SH-SY5Y (cell line): ENCODE measurements around the gene ANO9.
A peak's percentile ranks its signal among the peaks of the same experiment; 100 is the strongest.

Experiments
- GATA2 ChIP-seq: IDR thresholded peaks from 2 replicates; pipeline ENCODE4 v1.6.1; 2011; ENCODE audit warnings: mild to moderate bottlenecking, low read depth, low read length
- GATA3 ChIP-seq: IDR thresholded peaks from 2 replicates; pipeline ENCODE4 v1.6.1; 2011; ENCODE audit warnings: low read depth, mild to moderate bottlenecking, low read length, moderate library complexity

The ANO9 gene

DNA sequence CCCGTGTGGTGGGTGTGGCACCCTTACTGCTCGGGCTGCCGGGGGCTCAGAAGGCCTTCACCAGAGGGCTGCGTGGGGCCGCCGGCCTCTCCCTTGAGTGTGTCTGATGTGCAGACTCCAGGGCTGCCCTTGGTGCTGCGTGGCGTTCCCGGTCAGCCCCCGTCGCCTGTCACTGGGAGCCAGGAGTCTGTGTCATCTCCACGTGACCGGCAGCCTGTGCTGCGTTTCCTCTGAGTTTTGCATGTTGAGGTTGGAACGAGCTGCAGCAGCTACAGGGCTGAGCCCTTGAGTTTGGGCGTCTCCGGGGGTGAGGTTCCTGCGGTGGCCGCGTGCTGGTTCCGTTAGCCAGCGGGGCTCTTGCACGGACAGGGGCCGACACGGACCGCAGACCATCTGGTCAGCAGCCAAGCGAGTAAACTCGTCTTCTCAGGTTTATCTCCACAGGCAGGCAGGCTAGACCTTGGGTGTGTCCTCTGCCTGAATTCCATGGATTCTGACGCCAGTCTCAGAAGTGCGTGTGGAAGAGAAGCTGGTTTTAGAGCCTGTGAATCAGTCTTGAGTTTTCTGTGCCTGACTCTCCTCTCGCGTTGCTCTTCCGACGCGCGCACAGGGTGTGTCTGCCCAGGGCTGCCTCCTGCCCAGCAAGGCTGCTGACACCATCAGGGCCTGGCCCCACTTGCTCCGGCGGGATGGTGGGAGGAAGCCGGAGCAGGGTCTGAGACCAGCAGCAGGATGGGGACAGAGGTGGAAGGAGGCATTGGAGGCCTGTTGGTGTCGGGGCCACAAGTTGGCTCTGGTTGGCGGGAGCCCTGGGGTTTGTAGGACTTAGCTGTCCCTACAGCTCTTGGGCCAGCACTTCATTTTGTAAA is 18.8 kb upstream of the ANO9 start:
- TF ChIP-seq GATA3 (no peak), GATA2 (no peak)

DNA sequence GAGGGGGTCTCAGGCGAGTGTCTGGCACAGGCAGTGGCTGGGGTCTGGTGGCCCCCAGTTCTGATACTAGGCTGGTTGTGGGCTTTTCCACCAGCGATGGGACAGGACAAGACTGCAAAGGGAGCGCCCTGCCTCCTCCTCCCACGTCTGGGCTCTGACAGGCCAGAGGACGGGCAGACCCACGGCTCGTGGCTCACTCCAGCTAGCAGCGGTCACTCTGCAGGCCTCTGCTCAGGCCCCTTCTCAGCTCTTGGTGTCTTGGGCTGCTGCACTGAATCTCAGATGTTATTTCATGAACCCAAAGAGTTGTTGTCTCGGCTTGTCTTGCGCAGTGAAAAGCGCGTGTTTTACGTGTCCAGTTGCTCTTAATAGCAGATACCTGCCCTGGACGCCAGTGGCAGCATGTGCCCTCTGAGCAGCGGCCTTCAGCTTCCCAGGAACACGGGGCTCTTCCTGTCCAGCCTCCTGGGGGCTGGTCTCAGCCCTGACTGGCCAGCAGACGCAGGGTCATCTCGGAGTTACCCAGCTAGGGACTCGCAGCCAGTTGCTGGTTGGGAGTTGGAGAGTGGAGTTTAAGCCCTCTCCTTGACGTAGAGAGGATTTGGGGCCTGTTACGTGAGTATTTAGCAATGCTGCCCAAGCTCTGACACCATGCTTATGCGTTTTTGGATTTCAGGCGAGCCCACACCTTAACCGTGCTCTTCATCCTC is 17.9 kb upstream of the ANO9 start:
- TF ChIP-seq GATA2 (no peak), GATA3 (no peak)

DNA sequence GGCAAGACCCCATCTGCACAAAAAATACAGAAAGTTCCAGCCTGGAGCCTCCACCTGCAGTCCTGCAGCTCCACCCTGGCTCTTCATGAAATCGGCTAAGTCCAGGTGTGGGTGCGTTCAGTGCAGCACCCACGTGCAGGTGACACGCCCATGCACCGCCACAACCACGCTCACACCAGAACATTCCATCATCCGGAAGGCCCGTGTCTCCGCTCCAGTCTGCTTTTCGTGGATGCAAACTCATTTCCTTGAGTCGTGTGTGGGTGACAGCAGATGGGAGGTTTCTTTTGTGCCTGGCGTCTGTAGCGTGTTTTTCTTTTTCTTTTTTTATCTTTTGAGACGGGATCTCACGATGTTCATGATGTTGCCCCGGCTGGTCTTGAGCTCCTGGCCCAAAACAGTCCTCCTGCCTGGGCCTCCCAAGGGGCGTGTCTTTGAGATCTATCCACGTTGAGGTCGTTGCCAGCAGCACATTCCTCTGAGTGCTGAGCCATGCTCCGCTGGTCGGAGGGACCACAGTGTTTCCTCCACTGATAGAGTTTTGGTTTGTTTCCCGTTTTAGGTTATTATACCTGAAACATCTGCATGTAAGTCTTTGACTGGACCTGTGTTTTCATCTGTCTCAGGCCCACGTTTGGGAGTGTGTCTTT is 15.4 kb upstream of the ANO9 start:
- no peak for TF ChIP-seq GATA2
- TF ChIP-seq GATA3 = no peak

DNA sequence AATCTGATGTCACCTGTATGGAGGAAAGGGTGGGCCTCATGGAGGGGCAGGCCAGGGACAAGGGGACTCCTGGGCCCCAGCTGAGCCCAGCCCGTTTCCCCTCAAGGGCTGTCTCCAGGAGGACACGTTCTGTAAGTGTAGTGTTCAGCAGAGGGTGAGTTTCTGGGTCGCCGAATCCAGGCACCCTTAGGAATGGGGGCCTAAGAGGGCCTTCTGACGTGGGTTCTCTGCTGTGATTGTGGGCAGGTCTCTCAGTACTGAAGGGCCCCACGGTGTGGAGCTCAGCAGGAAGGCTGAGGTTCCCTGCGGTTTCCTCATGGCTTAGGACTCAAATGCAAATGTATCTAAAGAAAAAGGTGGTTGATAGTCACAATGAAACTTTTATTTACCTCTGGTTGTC is 14.7 kb upstream of the ANO9 start:
- no peak for TF ChIP-seq GATA3
- no peak for TF ChIP-seq GATA2

DNA sequence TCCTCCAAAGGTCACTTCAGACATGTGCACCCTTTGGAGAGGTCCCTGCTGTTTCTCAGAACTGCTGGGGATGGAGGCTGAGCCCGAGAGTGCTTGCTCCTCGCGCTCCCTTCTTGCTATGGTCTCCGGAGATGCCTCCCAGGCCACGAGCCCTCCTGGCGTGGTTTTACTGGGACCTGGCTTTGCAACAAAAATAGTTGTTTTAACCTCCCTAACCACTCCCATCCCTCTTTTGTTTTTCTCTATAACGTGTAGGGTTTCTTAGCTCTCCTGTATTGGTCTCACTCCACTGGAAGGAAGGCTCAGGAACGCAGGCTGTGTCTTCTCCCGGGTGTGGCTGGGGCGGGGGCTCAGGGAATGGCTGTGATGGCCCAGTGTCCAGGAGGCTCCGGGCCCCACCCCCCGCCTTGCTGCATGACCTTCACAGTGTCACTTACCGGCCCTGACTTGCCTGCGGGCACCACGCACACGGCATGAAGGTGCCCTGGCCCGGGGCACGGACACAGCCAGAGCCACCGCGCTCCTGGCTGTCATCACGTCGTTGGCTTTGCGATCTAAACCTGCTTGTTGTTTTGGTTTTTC is 13.8 kb upstream of the ANO9 start:
- TF ChIP-seq GATA3 (no peak), GATA2 (no peak)

DNA sequence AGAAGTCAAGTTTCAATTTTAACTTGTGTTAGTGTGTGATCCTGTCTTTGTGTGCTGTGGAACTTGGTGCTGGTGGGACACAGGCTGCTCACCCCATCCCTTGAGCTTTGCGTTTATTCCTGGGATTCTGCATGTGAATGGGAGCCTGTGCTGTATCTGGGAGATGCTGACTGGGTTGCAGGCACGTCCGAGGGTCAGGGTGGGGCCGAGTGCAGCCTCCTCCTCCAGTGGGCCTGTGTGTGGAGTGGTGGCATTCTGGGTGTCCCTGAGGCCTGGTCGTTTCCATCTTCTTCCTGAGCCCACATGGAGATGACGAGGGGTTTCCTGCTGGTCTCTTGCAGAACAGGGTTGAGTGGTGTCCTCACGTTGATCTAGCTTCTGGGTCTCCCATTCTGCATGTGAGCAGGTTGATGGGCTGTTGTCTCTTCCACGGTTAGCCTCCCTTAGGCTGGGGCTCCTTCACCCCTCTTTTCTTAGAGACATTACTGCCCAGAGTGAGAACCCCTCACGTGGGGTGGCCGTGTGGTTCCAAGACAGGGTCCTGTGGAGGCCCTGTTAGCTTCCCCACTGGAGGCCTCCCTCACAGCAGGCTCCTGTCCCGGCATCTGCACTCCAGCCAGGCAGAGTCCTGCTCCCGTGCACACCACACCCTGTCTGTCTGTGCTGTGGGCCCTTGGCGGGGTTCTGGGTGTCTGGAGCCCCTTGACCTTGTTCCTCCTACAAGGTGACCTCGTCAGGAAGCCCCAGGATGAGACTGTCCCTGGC is 13.2 kb upstream of the ANO9 start:
- TF ChIP-seq GATA3 (no peak), GATA2 (no peak)

DNA sequence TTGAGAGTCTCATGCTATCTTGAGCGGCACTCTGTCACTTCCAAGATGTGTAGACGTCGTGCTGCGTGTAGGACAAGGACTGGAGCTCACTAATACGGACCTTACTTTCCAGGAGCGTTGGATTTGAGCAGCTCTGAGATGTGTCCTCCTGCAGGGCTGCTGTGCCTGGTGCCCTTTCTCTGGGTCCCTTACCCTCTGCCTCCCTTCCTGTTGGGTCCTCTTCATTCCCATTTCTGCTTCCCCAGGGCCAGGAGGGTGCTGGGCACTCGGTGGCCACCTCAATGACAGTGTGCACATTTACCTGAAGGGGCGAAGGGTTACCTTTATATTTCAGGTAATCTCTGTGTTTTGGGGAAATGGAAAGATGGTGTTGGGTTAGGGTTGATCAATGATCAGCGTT is 12.2 kb upstream of the ANO9 start:
- no peak for TF ChIP-seq GATA3

DNA sequence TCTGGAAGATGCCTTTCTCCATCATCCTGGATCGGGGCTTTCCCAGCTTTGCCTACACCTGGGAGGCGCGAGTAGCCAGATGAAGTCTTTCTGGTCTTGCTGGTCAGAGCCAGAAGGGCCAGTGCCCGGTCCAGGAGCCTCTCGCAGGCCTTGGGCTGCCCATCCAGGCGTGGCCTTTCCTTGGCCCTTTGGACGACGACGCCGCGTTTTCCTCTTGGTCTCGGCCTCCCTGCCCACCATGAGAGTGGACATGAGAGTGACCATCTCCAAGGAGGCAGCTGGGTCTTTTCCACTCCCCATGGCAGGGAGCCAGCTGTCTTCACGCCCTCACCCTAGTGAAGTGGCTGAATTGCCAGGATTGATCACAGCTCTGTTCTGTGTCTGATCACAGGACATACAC is 11.8 kb upstream of the ANO9 start:
- TF ChIP-seq GATA2 (no peak), GATA3 (no peak)

DNA sequence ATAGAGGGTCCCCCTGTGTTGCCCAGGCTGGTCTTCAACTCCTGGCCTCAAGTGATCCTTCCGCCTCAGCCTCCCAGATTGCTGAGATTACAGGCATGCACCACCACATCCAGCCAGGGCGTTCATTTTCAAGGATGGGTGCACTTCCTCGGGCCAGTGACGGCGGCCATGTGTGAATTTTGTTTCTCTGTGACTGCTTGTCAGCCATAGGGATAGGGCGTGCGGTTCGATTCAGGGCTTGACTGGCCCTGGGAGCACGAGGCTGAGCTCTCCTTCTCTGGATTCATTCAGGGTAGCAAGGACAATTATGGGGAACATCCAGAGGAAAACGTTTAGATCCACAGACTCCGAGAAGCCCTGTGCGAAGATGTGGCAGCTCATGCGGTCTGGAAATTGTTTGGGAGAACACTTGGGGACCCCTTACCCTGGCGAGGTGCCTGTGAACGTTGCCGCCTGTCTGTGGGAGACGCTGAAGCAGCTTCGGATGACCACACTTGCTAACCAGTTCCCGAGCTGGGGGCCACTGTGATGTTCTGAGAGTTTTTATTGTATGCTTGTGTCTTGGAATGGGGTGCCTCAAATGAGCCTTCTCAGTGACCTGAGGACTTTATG is 11.2 kb upstream of the ANO9 start:
- TF ChIP-seq GATA2 = no peak
- TF ChIP-seq GATA3 = no peak

DNA sequence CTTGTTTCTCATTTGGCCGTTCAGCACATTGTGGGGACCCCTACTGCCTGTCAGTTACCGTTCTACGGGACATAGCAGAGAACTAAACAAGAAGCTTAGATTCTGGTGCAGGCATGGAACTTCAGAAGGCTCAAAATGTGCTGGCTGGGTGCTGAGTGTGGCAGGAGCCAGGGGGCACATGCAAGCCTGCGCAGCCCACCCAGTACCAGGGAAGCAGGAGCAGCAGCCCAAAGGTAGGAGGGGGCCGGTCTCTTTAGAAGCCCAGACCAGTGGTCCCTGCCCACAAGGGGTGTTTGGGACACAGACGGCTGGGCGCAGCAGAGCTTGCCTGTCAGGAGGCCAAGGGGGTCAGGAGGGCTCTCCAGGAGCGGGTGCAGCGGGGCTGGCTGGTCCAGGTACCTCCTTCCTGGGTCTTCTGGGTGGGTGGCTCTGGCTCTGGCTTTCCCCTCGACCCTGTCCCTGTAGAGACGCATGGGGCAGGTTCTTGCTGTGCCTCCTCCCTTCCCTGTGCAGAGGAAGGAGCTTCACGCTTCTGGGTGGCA is 10.5 kb upstream of the ANO9 start:
- TF ChIP-seq GATA3 (no peak), GATA2 (no peak)

DNA sequence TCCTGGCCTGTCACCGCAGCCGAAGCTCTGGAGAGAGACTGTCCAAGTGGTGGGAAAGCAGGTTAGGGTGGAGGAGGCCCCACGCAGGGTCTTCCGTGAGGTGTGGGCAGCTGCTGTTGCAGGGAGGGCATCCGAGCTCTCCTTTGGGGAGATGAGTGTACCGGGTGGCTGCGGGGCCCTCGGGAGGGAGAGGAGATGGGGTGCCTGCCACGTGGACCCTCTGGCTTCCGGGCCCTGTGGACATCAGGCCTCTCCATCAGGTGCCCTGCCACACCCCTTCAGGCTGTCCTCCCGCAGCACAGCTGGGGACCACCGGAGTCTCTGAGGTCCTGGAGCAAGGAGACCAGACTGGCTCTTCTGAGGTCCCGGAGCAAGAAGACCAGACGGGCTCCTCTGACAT is 9.9 kb upstream of the ANO9 start:
- TF ChIP-seq GATA2 = no peak

DNA sequence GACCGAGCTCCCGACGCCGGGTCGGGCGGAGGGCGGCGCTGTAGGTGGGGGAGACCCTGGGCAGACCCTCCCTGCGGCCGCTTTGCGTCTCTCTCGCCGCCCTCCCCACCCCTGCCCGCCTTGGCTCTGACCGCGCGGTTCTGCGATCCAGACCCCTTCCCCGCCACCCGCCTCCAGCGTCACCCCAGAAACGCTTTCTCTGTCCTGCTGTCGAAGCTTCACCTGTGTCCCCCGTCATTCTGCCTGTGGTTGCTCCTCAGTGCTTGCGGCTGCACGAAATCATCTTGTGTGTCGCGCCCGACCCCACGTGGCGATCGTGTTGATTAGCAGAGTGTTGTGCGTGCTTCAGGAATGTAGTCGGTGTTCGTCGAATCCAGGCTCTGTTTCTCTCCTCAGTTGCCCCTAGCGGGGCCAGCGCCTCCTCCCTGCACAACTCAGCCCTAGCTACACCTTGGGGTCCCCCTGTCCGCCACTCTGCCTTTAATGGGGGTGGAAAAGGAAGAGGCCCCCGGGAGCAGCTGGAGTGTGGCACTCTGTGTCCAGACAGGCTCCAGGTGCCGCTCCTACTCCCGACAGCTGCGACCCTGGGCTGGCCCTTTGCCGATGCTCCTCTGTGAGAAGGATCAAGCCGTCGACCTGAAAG is 9.1 kb upstream of the ANO9 start:
- TF ChIP-seq GATA3 = no peak
- TF ChIP-seq GATA2 = peak; percentile 60; the same call in 1 of the 2 replicates
